Stimulated activated CD4-positive, alpha-beta T cell treated with anti-CD3 and anti-CD28 coated beads, Interleukin-15, amount 100 ng/mL, for 24 hours (primary cell): ENCODE measurements around the gene SETD5.

Source experiments
- DNase-seq: peaks from one replicate; pipeline ENCODE4 v3.0.0-alpha.2; 2020

The SETD5 gene

GRCh38 chr3:9390265-9390888, 7.0 kb upstream of the SETD5 start:
- no peak for DNase-seq

DNA sequence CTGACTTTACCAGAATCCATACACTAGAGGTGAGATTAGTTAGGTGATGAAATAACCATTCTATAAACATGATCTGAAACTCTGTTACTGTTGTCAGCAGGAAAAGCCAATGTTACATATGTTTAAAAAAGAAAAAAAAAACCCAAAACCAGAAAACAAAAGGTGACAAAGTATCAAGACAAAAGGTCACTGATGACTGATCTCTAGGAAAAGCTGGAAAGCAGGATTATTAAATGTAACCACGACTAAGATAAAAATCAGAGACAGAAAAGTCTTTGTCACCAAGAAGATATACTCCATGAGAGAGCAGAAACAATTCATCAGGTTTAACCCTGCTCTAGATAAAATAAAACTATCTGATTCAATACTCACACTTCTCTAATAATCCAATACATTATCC, 5.4 kb upstream of the SETD5 start:
- DNase-seq, result no peak

GRCh38 chr3:9395570-9396300, 1.7 kb upstream of the SETD5 start:
- DNase-seq, result no peak

DNA sequence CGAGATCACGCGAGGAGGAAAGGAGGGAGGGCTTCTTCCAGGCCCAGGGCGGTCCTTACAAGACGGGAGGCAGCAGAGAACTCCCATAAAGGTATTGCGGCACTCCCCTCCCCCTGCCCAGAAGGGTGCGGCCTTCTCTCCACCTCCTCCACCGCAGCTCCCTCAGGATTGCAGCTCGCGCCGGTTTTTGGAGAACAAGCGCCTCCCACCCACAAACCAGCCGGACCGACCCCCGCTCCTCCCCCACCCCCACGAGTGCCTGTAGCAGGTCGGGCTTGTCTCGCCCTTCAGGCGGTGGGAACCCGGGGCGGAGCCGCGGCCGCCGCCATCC, 1.1 kb upstream of the SETD5 start:
- DNase-seq, result peak; percentile 89

- DNase-seq, result peak; percentile 97
Observed at GRCh38 chr3:9396632-9397331, 633 bp upstream of the SETD5 start.

GRCh38 chr3:9397906-9398699, 688 bp downstream of the SETD5 start:
- DNase-seq, result peak; percentile 45

DNA sequence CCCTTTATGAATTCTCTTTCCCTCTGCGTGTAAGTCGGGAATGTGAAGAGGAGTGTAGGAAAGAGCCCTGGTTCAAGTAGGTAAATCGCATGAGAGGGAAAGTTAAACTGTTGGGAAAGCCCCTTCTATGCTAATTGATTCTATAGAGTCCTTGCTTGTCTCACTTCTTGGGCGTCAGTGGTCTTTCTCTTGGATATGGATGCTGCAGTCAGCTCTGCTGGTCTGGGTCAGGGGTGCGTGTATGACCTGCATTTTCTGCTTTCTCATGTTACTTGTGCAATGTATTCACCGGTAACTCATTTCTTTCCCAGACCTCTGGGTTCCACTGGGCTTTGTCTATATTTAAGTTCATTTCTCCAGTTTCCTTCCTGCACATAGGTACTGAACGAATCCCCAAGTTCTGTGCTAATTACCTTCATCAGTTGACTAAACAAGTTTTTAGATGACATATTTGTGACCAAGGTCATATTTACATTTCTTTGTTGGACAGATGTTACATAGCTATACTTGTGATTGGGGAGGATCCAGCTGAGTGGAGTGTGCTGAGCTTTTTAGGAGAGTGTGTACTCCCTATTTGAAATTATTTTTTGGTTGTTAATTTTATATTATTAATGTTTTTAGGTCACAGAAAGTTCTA, 1.4 kb downstream of the SETD5 start:
- DNase-seq, result peak; percentile 35

DNA sequence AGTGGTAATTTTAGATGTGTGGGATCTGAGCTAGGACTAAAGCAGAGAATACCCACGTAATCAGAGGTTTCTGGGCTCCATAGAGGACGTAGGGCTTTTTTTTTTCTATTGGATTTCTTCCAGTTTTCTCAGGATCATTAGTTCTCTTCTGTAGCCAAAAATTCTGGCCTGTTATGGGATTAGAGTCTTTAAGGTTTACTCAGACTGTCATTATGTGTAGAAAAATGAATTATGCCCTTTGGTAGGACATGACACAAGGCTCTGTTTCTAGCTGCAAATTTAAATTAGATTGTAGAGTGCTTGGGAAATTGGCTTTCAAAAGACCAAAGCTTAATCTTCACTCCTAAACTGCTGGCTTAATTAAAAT, 1.9 kb downstream of the SETD5 start:
- DNase-seq, result no peak

GRCh38 chr3:9399746-9400145, 2.3 kb downstream of the SETD5 start:
- DNase-seq, result peak; percentile 13

DNA sequence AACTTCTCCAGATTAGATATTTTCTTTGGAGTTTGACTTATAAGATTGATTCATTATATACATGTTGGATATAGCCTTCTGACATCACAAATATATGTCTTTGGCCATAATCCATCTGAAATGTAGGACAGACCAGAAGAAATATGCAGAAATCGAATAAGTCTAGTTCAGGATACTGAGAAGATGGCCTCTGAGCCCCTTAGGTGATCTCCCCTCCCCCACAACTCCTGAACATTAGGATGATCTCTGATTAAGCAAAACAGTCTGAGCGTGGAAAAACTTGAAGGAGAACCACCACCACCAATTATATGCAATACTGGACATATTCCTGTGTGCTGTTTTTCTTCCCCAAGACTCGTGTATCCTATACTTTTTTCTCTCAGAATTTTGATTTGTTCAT, 3.2 kb downstream of the SETD5 start:
- no peak for DNase-seq

GRCh38 chr3:9401986-9402385, 4.6 kb downstream of the SETD5 start:
- DNase-seq, result no peak

- DNase-seq, result no peak
Observed at GRCh38 chr3:9402410-9403228, 5.2 kb downstream of the SETD5 start.

GRCh38 chr3:9403463-9403862, 6.0 kb downstream of the SETD5 start:
- no peak for DNase-seq

DNA sequence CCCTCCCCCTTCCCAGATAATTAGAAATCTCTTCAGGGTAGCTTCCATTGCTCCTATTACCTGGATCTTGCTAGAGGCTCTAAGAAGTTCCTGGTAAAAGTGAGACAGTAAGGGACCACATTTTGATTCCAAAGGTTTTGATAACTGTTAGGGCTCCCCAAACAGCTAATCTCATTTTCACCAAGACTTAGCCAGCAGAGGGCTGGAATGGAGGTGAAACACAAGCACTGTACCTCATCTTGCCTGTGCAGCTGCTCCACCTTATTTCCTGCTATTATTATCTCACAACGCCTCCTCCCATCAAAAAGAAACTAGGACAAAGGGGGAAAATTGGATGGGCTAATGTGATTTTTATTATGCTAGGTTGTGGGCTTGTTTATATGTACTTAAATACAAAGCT, 7.3 kb downstream of the SETD5 start:
- DNase-seq, result no peak

DNA sequence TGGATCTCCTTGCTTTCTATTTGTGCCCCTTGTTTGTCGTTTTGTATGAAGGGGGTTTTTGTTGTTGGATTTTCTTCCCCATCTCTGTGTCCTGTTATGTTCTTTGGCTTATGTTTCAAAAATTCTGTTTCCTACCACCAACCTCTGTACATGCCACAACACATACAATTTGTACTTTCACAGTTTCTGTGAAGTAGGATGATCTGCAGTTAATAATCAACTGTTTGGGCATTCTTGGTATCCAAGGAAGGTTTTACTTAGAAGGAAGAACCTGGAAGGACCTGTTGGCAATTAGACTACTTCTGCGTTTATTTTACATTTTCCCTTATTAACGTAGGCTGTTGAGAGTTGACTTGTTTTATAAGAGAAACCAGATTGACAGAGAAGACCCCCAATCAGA, 8.3 kb downstream of the SETD5 start:
- DNase-seq, result no peak

GRCh38 chr3:9406856-9407626, 9.6 kb downstream of the SETD5 start:
- no peak for DNase-seq

GRCh38 chr3:9408061-9408460, 10.6 kb downstream of the SETD5 start:
- no peak for DNase-seq

- no peak for DNase-seq
Observed at GRCh38 chr3:9408546-9408945, 11.1 kb downstream of the SETD5 start.

DNA sequence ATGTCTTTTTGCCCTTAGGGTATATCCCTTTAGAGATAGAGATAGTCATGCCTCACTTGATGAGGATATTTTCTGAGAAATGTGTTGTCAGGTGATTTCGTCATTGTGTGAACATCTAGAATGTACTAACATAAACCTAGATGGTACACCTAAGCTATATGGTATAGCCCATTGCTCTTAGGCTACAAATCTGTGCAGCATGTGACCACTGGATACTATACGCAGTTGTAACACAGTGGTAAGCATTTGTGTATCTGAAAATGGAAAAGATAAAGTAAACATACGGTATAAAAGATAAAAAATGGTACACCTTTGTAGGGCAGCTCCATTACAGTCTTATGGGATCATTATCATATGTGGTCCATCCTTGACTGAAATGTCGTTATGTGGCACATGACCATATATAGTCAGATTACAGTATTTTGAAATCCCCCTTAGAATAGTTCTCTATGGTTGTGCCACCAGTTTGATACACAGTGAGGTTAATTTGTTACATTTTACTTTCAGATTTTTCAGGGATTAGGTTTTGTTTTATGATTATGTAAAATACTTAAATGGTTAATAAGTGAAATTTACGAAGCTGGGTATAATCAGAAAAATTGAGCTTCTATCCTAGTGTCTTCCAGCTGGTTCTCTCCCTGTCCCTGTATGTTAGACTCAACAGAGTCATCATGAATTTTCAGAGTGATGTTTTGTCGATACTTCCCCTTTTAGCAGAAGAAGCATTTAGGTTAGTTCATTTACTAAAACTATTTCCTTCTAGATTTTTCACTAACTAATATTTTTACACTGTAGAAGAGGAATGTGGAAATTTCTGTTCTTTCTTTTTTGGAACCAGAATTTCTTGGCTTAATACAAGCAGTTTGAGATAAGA, 12.8 kb downstream of the SETD5 start:
- no peak for DNase-seq

- DNase-seq, result no peak
Observed at GRCh38 chr3:9411302-9411701, 13.9 kb downstream of the SETD5 start.
